Epithelial cell of esophagus (primary cell): ENCODE measurements around the gene SLC22A16.
A peak's percentile ranks its signal among the peaks of the same experiment; 100 is the strongest.
"Not testable (repeated sequence)": the region's sequence is repeated elsewhere in the genome, so short reads cannot be mapped to it uniquely, and the experiment has no call there.

Experiments
- DNase-seq: peaks from one replicate; pipeline ENCODE4 v3.0.0; 2010; ENCODE audit warnings: low read depth
- H3K4me3 ChIP-seq: 2 replicates; pipeline ENCODE4 v1.5.1; 2011; ENCODE audit warnings: mild to moderate bottlenecking, low read length, control low read depth
- TF ChIP-seq, protein P1 (sequence below): IDR thresholded peaks from 2 replicates; pipeline ENCODE4 v1.5.1; 2011; ENCODE audit warnings: low read depth, mild to moderate bottlenecking, low read length, control low read depth, inconsistent platforms; ENCODE audit not compliant: insufficient read depth; ENCODE audit errors: missing control alignments

The SLC22A16 gene

DNA sequence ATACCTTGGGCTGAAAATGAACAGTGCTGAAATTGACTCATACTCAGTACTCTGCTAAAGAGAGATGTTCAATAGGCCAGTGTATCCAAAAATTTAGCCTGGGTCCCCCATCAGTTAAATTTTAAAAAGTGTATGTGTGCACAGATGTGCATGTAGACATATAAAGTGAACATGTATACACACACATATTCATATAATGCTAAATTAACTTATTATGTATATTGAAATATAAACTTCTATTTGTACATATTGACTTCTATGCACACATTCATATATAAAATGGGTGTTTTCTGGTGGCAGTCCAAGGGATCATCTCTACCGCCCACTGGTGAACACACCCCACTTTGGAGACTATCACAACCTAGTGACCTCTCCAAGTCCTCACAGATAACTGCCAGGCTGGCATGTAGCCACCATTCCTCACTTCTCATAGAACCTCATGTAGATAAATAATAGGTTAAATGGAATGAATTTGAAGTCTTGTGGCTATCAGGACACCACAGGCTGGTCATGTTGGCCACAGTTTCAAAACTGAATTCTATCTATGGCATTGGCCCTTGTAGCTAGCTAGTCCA is 8.8 kb downstream of the SLC22A16 start:
- TF ChIP-seq, protein P1, sequence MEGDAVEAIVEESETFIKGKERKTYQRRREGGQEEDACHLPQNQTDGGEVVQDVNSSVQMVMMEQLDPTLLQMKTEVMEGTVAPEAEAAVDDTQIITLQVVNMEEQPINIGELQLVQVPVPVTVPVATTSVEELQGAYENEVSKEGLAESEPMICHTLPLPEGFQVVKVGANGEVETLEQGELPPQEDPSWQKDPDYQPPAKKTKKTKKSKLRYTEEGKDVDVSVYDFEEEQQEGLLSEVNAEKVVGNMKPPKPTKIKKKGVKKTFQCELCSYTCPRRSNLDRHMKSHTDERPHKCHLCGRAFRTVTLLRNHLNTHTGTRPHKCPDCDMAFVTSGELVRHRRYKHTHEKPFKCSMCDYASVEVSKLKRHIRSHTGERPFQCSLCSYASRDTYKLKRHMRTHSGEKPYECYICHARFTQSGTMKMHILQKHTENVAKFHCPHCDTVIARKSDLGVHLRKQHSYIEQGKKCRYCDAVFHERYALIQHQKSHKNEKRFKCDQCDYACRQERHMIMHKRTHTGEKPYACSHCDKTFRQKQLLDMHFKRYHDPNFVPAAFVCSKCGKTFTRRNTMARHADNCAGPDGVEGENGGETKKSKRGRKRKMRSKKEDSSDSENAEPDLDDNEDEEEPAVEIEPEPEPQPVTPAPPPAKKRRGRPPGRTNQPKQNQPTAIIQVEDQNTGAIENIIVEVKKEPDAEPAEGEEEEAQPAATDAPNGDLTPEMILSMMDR: no peak
- DNase-seq: no peak
- no peak overlapping the region for H3K4me3 ChIP-seq

DNA sequence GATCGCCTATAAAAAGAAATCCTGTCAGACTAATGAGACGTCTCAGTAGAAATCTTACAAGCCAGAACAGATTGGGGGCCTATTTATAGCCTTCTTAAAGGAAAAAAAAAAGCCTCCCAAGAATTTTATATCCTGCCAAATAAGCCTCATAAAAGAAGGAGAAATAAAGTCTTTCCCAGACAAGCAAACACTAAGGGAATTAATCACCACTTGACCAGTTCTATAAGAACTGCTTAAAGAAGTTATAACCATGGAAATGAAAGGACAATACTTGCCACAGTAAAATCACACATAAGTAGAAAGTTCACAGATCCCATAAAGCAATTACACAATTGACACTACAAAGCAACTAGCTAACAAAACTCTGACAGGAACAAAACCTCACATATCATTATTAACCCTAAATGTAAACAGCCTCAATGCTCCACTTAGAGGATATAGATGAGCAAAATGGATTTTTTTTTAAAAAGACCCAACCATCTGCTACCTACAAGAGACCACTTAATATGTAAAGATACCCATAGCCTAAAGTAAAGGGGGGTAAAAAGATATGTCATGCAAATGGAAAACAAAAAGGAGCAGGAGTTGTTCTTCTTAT is 13.4 kb downstream of the SLC22A16 start:
- TF ChIP-seq, protein P1: no peak
- no peak overlapping the region for H3K4me3 ChIP-seq
- DNase-seq: no peak

DNA sequence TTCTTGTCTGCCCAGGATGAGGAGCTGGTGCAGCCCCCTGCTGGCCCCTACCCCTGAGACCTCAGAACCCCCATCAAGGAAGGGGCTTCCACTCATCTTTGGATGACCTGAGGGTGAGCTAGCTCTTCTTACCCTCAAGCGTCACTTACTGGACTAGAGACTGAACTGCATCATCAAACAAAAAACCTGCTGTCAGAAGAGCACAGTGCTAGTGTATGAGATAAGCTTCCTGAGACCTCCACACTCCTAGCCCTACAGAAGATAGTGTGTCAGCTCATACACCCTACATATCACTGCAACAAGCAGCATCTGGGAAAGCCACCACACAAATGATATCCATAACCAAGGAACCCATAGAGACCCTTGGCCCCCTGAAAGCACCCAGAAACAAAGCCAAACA is 15.0 kb downstream of the SLC22A16 start:
- TF ChIP-seq, protein P1: no peak
- no peak overlapping the region for H3K4me3 ChIP-seq
- no peak for DNase-seq

DNA sequence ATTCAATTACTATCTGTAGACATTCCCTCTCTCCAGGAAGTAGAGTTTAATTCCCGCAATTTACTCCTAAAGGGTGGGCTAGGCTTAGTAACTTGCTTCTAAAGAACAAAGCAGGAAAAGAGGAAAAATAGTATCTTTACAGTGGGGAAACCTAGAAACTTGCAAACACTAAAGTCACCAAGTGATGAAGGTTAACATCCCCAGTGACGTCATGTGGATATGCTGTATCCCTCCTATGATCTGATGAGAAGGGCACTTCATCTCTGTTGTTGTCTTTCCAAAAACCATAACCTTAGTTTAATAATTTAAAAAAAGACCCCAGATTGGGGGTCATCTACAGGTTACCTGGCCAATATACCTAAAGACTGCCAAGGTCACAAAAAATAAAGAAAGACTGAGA is 17.3 kb downstream of the SLC22A16 start:
- DNase-seq: no peak
- TF ChIP-seq, protein P1: no peak
- no peak overlapping the region for H3K4me3 ChIP-seq

GRCh38 chr6:110458476-110458875 is 17.9 kb downstream of the SLC22A16 start:
- DNase-seq: no peak
- TF ChIP-seq, protein P1: no peak
- H3K4me3 ChIP-seq: no peak overlapping the region

- TF ChIP-seq, protein P1: peak; percentile 44
- DNase-seq: peak; percentile 49
- H3K4me3 ChIP-seq: not testable (repeated sequence)
Measured at GRCh38 chr6:110457567-110458175, 18.7 kb downstream of the SLC22A16 start.
